Embryonic facial prominence (tissue), 1 donor: Measurements from ENCODE around the gene TADA2B.

Experiments used
- DNase-seq: peaks from one replicate; pipeline ENCODE4 v3.0.0-alpha.2; 2016; ENCODE audit errors: extremely low spot score

TADA2B gene, protein sequence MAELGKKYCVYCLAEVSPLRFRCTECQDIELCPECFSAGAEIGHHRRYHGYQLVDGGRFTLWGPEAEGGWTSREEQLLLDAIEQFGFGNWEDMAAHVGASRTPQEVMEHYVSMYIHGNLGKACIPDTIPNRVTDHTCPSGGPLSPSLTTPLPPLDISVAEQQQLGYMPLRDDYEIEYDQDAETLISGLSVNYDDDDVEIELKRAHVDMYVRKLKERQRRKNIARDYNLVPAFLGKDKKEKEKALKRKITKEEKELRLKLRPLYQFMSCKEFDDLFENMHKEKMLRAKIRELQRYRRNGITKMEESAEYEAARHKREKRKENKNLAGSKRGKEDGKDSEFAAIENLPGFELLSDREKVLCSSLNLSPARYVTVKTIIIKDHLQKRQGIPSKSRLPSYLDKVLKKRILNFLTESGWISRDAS

GRCh38 chr4:7043284-7044136 is at the start of gene TADA2B:
TADA2B (plus strand) TSS chr4:7043372; CDS start chr4:7043580, 208 bp downstream.
- no peak for DNase-seq

DNA sequence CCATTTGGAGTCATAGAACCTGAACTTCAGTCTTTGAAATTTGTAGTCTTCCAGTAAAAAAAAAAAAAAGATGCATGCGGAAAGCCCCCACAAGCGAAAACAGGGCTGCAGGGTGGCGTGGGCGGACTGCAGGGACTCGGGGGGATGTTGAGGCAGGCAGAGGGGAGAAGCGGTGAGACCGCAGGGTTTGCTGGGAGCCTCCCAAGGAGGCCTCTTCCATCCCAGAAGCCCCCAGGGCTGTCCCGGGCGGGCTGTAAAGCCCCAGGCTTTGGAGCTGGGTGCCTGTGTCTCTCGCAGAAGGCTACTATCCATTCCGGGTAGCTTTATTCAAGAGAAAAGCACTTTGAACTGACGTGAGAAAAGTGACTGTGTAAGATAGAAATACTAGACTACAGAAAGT is 46.7 kb upstream of the TADA2B start:
- DNase-seq = no peak

DNA sequence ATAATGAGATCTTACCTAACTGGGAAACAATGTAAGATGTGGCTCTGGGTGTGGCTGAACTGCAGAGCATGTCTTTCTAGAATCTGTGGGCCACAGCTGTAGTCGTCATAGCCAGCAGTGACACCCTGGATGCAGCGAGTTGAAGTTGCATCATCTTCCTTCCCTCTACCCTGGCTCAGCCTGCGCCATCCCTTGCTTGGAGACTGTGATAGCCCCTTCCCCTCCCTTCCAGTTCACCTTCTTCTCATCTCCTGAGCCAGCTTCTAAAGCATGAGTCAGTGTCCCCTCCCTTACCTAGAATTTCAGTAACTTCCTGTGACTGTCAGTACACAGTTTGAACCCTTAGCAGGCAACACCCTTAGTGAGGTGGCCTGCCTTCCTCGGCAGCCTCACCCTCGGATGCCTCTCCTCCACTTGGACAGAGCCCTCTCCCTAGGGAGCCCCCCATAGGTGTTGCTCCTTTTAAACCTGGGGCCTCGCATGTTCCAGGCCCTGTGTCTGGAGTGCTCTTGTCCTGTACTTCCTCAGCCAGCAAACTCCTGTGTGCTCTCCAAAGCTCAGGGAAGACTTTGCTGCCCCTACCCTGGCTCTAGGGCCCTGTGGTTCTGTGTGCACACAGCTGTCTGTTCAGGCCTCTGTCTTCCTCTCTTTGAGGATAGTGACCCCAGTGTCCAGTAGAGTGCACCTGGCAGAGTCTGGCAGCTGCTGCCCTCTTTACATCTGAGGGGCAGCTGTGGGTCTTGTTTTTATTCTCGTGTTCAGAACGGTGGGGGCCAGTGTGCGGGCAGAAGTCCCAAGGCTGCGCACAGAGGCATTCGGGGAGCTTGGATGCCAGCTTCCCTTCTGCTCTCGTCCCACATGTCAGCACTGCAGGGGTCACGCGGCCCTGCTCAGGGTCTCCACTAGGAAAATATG is 43.7 kb upstream of the TADA2B start:
- DNase-seq = no peak

DNA sequence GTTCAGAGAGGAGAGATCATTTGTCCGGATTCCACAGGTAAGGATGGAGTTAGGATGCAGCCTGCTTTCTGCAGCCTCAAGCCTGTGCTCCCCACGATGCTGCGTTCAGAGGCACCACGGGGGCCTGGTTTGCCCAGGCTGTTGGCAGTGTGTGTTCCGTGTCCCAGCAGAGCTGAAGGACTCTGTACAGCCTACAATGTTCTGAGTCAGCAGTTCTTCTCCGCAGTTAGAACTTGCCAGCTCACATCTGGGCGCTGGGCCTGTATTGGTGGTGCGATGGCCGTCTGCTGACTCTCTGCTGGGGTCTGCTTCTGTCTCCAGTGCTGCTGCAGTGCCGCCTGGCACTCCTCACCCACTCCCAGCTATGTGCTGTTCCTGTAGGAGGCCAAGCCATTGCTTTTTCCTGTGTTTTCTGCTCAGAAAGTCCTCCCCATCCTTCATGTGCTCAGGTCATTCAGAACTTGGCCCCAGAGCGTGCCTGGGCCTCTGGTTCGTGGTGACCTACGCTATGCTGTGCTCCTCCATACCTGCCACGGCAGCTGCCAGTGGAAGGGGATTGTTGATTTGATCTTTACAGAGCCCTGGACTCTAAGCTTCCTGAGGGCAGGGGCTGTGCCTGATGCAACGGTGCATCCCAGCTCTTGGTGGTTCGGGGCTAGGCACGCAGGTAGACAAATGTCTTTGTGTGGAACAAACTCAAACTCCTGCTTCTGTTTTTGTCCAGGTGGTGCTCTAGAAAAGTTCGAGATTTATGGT is 42.6 kb upstream of the TADA2B start:
- no peak for DNase-seq

- no peak for DNase-seq
Measured at GRCh38 chr4:7001271-7001670, 41.9 kb upstream of the TADA2B start.

GRCh38 chr4:7002336-7002735 is 40.8 kb upstream of the TADA2B start:
- DNase-seq = no peak

DNA sequence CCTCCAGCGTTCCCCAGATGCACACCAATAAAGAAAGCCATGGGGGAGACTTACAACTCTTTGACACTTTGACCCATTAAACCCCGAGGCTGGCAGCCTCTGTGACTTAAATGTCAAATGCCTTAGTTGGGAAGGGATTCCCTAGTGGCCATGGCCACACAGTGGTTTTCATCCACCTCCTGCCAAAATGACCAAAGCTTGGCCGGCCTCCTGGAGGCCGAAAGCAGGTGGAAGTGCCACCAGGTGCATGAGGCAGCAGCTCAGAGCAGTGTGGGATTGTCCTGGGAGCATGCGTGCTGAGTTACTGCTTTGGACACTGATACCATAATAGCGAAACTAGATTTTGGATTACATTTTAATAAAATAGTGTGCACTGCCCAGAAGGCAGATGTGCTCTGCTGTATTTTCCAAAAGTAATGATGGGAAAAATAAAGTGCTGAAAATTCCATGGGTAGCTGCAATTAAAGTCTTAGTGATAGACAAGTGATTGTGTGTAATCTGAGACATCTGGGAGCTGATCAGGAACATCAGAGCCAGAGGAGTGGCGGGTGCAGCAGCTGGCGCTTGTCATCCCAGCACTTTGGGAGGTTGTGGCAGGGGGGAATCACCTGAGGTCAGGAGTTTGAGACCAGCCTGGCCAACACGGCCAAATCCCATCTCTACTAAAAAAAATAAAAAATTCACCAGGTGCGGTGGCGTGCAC is 39.8 kb upstream of the TADA2B start:
- DNase-seq = no peak

DNA sequence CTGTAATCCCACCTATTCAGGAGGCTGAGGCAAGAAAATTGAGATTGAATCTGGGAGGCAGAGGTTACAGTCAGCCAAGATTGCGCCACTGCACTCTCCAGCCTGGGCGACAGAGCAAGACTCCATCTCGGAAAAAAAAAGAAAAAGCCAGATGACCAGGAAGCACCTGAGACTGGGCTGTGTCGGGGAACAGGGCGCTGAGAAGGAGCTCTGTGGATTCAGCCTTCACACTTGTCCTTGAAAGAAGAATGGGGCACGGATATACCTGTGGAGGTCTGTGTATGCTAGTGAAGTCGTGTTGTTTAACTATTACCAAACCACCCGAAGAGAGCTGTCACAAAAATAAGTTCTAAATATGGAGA is 39.3 kb upstream of the TADA2B start:
- DNase-seq = no peak

GRCh38 chr4:7004331-7004730 is 38.8 kb upstream of the TADA2B start:
- DNase-seq = no peak

GRCh38 chr4:7005571-7005970 is 37.6 kb upstream of the TADA2B start:
- DNase-seq = no peak

GRCh38 chr4:7006411-7006810 is 36.8 kb upstream of the TADA2B start:
- no peak for DNase-seq

DNA sequence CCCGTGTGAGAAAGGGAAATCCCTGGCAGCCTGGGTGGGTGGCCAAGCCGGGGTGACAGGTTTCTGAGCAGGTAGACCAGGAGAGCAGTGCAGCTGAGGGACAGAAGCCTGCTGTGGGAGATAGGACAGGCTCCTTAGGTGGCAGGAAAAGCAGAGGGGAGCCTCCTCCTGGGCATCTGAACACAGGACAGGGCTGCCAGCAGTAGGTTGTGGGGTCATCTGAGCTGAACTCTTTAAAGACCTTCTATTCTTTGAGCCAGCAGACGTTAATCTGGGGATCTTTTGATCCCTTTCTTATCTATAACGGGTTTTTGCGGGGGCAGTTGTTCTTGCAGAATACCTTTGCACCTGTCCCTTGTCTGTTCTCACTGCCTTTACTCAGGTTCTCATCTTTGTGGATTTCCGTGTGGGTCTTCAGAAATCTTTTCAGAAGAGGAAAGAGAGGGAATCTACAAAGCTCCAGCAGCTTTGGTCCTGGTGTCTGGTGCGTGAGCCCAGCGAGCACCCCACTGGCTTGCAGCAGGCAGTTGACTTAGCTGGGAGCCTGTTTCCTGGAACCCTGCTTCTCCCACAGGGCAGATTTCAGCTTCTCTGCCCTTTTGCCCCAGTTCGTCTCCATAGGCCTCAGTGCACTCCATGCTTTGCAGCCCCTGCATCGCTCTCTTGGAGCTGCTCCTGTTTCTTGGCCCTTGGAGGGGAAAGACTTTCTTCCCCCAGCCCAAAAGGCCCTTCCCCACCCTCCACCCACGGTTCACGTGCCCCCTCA is 35.8 kb upstream of the TADA2B start:
- DNase-seq = no peak

DNA sequence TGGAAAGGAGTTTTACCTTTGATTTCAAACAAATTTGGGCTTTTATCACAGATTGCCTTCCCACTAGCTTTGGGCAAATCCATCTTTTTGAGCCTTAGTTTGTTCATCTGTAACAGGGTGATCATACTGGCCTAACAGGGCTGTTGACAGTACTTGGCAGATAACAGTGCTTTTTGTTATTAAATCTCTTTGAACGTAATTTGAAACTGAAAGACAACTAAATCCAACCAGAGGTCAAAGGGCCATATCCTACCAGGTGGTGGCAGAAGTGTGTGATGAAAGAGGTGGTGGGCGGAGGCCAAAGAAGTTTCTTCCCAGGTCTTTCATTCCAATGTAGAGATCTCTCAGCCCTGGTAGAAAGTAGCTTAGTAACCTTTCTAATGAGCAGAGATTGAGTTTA is 35.2 kb upstream of the TADA2B start:
- no peak for DNase-seq

DNA sequence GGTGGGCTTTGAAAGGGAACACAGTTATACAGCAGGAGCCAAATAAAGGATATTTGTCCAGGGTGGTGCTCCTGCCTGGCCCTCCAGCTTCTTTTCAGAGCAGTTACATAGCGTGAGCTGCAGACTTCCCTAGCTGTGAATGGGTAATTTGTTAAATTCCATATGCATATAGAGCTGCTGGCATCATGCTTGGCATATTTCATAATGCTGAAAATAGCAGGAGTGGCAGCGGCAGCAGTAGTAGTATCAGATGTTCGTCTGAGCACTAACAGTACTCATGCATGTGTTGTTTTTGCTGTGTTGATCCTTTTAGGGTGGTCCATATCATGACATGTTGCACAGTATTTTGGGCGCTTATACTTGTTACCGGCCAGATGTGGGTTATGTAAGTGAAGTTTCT is 33.6 kb upstream of the TADA2B start:
- no peak for DNase-seq

GRCh38 chr4:7013175-7013574 is 30.0 kb upstream of the TADA2B start:
- no peak for DNase-seq

DNA sequence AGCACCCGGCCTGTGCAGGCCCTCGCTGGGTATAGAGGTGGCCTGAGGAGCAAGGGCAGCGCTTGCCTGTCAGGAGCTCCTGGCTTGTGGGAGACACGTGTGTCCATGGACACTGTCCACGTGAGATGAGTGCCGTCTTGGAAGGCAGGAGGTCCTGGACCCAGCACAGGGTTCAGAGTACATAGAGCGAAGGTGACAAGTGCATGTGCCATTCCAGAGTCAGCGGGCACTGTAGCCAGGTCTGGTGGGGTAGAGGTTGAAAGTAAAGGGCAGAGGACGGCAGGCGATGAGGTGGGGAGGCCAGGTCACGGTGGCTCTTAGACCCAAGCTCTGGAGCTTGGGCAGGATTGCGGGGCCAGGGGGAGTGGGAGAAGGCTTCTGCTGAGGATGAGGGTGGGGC is 28.4 kb upstream of the TADA2B start:
- no peak for DNase-seq

DNA sequence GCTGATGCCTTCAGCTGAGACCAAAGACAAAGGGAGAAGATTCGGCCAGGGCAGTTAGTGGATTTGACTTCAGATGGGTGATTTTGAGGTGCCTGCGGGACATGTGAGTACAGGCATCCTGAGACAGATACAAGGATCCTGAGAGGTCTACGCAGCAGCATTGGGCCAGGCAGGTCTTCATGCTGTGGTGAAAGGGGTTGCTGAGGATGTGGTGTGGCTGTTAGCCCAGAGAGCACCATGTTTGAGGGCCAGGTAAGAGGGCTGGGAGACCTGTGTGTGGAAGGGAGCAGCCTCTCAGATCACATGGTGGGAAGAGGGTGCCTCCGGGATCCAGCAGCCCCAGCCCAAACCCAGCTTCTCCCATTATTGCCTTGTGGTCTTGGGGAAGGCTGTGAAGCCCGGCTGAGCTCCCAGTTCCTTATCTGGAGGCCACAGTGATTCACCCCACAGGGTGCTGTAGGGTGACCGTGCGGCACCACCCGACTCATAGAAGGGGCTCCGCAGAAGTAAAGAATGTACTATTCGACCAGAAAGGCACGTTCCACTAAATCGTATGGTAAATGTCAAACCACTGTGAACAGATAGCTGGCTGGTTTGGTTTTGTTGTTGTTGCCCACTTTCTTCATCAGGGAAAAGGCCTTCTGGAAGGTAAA is 27.7 kb upstream of the TADA2B start:
- no peak for DNase-seq

GRCh38 chr4:7016086-7016485 is 27.1 kb upstream of the TADA2B start:
- DNase-seq = no peak

- no peak for DNase-seq
Measured at GRCh38 chr4:7016512-7016911, 26.7 kb upstream of the TADA2B start.
